Stimulated activated CD4-positive, alpha-beta T cell treated with anti-CD3 and anti-CD28 coated beads, Interleukin-2, amount 100 ng/mL, for 24 hours (primary cell): ENCODE measurements around the gene BACH1.

Experiments used
- DNase-seq, 2 donors: peaks; one replicate each; pipeline ENCODE4 v3.0.0-alpha.2; 2020

Gene BACH1

DNA sequence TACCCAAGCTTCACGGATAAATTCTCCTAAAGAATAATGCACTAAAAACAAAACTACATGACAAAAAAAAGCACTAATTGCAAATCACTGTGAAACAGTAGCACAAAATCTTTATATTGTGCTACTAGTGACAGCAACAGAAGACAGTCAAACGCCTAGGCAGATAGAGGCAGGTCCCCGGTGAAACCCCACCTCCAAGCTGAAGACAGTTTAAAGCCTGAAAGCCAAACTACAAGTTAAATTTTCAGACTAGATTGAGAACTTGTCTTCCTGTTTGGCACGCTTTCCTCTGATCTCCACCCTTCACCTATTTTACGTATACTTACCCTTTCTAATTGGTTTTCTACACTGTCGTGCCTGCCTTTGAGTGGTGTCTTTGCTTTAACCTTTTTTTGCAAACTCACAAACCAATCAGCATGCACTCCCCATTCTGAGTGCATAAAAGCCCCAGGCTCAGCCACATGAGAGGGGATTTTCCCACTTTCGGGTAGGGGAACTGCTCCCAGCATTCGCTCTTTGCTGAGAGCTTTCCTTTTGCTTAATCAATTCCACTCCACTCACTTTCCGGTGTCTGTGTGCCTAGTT, 3.6 kb upstream of the BACH1 start:
- DNase-seq: no peak

DNA sequence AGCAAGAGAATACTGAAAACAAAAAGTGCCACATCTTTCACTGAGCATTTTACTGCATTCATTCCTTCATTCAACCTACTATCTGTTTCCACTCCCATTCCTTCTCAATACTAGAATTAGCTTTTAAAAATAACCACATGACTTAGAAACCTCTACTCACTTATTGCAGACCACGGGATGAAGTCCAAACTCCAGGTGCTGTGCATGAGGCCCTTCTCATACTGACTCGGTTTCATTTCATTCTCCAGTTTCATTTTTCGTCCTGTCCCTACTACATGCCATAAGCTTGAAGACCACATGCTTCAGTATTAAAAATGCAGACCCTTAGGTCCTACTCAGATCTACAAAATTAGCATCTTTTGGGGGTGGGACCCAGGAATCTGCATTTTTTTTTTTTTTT, 2.3 kb upstream of the BACH1 start:
- DNase-seq: no peak

DNA sequence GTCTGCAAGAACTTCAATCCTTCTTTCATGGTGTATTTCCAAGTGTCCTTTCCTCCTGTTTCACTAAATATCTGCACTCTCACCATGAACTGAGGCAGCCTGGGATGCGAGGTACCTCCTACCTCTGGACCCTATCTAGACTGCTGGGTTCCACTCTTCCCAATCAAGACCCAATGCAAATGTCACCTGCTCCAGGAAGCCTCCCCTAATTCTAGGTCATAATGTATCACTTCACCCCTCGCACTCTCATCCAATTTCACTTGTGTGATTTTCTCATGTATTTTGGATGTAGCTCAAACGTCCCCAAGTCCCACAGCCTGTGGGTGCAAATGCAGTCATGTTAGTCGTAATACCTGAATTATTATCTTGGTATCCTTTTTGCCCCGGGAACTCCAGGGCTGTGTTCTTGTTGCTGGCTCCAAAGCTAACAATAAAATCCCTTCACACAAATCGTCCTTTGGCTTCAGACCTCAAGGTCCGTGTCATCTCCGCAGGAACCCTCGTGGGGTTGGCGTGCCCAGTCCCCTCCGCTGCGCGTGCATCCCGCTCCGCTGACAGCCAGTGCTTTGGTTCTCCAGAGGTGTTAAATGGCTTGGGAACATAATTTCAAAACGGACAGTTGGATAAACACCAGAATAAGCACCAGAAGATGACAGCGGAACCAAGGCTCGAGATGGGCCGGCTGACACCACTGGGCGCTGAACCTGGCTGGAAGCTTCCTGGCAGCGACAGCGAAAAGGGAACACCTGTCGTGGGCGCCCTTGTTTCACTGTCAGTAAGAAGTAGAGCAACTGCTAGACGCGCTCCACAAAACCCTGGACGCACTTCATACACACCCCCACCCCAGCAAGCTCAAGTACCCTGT, 1.0 kb upstream of the BACH1 start:
- DNase-seq: no peak

DNA sequence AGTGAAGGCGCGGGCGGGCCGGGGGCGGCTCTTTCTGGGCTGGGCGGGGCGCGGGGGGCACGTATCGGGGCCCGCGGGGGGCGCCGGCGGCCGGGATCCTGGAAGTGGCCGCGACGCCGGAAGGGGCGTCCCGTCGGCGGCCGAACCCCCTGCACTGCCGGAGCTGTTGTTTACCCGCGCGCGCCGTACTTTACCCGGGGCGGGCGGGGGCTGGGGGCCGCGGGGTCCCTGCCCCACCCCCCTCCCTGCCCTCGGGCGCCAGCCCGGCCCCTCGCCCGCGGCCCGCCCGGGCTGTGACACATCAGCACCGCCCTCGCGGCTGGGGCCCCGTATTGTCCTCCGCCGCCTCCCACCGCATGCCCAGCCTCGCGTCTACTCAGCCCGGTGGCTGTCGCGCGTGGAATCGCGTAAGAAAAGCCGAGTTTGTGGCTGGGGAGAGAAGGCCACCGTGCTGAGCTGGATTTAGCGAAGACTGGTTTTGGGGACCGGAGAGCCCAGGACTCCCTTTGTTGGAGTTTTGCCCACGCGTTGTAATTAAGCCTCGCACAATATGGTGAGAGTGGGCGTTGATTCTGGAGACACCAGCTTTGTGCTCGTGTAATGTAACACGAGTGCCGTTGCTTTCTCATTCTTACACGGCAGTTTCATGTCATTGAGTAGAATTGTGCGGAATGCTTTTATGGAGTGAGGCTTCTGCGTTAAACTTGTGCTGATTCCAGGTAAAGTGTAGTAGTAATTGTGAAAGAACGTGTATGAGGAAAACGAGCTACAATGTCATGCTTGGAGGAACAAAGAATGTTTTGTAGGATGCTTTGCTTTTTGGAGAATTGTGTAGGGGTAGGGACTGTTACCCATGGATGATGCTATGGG, 559 bp downstream of the BACH1 start:
- DNase-seq: peak; percentile 74 to 79

DNA sequence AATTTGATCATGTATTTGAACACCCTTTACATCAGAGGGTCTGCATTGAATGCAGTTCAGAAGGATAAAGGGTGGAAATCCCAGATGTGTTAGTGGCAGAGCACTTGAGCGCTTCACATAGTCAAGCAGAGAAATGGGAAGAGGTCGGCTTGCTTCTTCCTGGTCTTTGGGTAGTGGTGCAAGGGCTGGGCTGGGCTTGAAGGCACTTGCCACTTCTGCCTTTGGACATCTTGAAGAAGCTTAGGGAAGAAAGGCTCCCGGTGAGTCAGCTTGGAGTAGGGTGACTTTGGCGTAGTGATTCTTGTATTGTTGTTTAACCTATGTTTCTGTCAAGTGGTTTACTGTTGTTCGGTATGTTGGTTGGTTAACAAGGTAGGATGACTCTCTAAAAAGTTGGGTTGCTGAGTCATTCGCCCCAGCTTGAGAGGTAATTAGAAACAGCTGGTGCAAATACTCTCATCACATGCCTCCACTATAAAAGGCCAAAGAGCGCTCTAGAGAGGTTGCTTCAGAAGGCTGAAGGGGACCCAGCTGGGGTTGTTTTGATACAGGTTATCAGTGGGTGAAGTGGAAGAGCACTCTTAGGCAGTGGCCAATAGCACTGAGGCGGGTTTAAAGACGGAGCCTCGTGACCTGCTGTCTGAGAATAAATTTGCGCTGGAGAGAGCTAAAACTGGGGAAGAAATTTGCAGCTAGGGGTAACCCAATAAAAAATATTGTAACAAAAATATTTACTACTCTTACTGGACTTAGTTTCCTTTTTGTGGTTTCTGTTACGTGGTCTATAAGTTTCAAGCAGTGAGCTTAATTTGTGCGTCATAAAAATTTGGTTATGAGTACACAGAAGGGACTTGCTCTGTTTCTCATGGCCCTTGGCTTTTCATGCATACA, 1.4 kb downstream of the BACH1 start:
- DNase-seq: peak; percentile 26 to 50

DNA sequence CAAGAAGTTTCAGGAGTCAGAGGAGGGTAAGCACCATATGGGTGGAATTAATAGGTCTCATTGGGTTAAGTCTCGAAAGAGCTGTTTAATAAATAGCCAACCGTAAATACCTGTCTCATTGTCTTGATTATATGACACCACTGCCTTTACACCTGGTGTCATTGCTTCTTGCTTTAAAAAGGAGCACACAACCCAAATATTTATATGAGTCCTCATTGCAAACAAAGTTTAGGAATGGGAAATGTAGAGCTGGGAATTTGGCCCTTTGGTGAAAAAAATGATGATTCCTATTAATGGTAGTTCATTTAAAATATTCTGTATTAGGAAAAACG, 2.1 kb downstream of the BACH1 start:
- no peak for DNase-seq

DNA sequence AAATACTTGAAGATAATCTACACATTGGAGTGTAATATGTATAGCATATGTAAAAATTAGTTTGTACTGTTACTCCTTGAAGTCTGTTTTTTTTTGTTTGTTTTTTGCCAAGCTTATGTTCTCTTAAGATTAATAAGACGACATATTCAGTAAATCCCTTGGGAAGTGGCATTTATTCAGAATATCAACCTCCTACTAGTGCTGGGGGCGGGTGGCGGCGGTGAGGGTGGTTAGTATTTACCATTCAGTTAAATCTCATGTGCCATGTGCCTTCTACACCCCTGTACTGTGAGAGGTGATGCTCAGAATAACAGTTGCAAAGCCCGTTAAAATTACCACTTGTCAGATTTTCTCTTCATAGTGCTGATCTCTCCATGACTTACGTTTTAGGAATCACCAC, 3.0 kb downstream of the BACH1 start:
- no peak for DNase-seq

DNA sequence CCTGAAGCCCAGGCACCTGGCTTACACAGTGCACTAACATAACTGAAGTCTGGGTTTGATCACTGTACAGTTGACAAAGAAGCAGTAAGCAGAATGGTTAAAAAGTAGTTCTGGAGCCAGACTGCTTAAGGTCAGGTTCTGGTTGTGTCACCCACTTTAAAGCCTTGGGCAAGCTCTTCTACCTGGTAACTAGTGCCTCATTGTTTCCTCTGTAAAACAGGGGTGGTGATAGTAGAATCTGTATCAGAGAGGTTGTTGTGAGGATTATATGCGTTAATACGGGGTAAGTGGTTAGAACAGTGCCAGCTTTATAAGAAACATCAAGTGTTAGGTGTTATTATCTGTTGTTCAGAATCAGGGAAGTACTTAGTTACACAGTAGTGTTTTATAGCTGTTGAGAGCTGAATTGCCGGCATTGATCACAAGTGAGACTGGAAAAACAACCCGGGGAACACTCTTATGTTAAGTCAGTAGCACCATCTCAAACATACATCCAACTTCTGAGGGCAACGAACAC, 3.7 kb downstream of the BACH1 start:
- DNase-seq: no peak

DNA sequence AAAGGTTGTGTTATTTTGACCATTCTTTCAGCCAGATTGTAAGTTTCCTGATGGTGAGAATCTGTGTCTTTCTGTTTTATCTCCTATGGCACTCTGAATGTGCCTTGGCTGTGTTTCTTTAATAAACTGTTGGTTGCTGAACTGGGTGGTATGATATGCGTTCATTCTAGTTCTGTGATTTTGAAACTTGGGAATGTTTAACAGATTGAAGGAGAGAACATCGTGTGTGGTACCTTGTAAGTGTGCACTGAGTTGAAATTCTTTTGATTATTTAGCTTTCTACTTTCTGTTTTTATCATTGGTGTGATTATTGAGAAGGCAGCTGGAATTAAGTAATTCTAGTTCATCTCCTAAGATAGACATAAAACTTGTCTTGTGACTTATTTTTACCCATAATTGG, 4.6 kb downstream of the BACH1 start:
- DNase-seq: no peak

DNA sequence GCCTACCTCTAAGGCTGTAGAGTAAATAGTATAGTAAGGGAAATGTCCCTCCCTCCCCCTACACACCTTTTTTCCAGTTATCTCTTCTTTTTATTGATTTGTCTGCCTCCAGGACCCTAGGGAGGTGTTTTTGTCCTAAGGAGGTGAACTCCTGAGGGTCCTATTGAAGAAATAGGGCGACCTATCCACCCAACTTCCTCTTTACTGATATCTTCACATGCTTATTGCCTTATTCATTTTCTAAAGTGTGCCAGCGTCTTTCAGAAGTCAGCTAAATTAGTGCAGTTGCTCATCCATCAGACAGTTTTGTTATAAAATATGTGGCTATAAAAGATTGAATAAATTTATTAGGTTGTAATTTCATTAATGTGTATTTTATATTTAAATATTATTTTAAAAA, 5.9 kb downstream of the BACH1 start:
- no peak for DNase-seq

DNA sequence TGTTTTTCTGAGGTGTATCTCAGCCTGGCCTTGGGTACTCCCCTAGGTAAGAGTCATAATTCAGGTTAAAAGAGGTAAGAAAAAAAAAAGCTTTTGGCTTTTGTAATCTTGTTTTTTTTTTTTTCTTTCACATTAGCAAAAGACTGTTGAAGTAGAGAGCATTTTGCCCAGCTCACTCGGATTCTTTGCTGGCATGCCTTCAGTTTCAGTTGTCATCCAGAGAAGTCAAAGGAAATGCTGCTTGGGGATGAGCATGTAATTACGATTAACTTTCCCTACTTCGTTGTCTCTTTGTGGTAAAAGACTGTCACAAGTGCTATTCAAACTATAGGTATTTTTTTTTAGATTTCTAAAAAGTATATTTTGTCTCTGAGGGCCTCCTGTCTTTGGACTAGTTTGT, 6.3 kb downstream of the BACH1 start:
- DNase-seq: no peak

DNA sequence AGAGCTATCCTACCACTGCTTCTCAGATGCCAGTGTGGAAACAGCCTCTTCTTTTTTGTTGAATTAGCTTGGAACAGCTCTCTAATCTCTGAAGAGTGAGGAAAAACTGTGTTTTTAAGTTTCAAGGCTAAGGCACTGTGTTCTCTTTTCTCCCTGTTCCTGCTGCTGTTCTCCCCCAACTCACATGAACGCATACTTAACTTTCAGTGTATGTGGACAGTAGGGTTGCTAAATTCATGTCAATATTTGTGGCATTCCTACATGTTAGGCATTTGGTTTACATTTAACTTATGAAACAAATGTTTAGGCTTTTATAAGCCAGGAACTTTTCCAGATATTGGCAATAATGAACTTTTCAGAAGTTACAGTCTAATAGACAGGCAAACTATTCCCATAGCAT, 6.8 kb downstream of the BACH1 start:
- DNase-seq: no peak

DNA sequence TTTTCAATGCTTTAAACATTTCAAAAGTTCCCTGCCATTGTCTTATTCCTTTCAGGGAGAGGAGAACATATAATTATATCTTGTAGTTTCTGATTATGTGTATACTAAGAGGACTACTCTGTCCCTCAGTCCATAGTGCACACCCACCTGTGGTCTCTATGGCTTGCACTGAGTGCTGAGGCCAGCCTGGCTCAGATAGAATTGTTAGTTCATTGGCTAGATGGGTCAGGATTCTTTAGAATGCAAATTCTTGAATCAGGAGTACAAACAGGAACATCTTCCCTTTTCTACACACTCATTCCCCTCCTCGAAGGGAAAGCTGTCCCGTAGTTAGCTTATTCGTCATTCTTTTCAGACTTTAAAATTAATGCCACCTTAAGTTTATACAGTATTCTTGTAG, 8.2 kb downstream of the BACH1 start:
- DNase-seq: no peak

DNA sequence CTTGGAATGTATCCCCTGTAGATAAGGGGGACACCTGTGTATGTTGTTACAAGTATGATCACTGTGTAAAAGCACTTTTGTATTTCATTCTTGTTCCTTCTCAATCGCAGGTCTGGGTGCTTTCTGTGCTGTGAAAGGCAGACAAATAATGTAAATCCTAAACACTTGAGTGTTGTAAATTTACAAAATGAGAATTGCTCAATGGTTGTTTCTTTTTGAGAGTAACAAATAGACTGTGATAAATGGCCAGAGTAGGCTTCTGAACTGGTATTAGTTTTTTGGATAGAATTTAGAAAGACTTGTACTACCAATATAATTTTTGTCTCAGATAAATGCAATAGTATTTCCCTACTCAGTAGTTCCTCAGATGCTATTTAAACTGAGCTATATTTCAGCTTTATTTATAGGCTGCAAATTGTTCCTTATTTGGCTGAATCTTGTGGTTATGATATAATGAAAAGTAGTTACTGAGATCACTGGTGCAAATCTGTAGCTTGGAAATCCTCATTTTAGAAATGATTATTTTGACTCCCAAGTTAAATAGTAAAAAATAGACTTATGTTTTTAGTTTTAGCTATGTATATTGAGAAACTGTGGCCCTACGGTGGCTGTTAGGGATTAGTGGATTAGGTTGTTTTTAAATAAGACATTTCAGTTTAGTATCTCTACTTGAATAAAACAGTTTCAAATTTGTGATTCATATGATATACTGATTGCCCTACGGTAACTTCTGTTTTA, 9.2 kb downstream of the BACH1 start:
- DNase-seq: no peak

DNA sequence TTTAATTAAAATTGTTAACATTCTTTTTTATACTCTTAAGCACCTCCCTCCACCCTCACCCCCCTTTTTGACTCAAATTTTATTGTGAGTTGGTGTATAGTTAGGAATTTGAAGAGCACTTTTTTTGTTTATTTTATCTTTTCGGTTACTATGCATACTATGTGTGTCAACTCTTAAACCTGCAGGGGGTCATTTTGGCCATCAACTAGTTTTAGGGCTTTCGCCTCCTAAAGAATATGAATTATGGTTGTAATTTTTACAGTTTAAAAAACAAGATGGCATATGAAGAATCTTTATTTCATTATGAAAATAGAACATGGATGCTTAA, 9.7 kb downstream of the BACH1 start:
- DNase-seq: no peak

DNA sequence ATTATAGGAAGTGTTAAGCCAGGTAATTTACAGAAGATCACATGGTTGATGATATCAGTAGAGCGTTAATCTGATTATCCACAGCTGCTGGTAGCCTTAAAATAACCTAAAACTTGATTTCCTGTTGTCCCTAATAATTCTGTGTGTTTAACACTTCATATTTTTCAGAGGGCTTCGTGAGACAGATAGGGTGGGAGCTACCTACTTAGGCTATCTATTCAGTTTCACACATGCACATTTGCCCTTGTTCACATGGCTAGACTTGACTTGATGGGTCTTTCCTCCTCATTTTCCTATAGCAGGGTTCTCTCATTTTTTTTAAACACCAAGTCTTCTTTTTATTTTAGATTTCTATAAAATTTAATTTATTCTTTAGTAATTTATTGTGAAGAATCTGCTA, 11.0 kb downstream of the BACH1 start:
- DNase-seq: no peak

DNA sequence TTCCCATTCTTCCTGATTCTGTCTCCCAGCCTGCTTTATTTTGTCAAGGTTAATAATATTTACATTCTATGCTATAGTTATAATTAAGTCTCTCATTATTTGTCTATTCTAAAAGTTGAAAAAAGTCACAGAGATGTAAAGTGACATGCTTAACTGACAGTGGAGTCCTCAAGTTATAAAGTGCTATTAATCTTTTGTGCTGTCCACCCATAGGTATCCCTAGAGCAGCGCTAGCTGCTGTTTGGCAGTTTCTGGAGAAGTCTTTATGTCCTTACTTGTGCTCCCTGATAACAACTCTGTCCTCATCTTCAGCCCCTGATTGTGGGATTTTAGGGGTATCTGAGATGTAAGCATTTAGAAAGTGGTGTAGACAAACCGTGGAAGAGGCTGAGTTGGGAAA, 13.1 kb downstream of the BACH1 start:
- DNase-seq: no peak

DNA sequence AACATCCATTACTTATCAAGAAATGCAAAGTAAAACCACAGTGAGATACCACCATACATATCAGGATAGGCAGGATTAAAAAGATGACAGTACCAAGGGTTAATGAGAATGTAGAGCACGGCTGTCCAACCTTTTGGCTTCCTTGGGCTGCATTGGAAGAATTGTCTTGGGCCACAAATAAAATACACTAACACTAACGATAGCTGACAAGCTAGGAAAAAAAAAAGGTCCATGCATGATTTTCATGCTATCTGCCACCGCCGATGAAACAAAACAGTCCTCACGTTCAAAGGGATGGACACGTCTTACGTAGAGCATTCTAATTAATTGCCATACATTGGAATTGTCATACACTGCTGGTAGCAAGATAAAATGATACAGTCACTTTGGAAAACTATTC, 14.3 kb downstream of the BACH1 start:
- no peak for DNase-seq

DNA sequence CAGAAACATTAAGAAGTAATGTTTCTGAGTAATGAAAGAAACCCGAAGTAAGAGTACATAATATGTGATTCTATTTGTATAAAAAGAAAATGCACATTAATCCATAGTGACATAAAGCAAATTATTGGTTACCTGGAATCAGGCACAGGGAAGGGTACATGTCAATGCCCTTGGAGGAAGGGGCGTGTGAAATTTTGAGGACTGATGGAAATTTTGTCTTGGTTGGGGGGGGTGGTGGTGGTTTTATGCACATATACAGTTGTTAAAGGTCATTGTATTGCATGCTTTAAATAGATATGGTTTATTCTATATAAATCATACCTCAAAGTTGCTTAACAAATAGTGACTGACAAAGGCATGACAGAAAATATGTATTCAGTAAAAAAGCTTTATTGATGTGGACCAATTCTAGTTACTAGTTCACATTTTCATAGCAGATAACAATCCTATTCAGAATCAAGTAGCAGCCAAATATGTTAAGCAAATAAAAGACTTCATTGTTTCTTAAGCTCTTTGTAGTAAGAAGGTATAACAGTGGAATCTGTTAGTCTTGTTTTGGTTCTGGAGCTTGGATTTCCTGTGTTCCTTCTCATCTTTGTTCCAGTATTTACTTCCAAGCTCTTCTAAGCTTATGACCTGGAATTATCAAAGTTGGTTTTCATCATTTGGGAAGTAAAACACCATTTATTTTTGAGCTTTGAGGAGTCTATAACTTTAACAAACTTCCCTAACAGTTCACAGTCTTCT, 15.1 kb downstream of the BACH1 start:
- DNase-seq: no peak

DNA sequence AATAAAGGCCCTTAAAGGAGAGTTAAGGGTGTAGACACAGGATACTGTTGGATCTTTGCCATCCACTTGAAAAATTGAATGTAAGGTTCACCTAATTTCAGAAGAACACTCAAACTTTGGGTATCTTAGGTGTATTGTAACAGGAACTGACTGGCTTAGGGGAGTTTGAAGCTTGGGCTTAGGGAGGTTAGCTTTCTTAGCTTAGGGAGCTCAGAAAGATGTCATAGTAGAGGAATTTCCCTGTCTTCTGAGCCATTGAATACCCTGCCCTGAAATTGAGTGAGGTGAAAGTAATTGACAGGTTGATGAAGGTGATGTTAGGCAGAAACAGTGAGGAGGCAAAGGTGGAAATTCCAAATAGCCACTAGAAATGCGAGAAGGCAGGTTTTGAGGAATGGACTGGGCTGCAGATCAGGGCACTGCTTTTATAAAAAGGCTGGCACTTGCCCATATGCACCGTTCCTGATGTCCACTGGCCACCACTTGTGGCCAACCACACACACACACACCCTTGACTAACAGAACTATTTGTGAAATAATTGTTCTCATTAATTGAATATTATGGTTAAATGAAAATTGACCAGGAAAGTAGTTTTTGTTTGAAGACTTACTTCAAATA, 16.5 kb downstream of the BACH1 start:
- DNase-seq: no peak
